ENCODE data around the gene PPFIBP1.

Gene PPFIBP1

GRCh38 chr12:27575090-27575761 lies 51.2 kb downstream of the PPFIBP1 start:
- Mint-ChIP-seq H3K27ac (no peak overlapping the region), H3K36me3 (ENCODE audit: low read depth) (peaks cover 12% of the 10 kb centered on the region), H3K27me3 (ENCODE audit: low read depth, poor library complexity) (peaks cover 2% of the 10 kb centered on the region), H3K9me3 (no peaks in the 10 kb centered on the region), H3K4me1 (no peaks in the 10 kb centered on the region), H3K4me3 (no peak overlapping the region)
- DNase-seq, result no peak
- no peak for TF ChIP-seq CTCF (IDR thresholded peaks at IDR 0.05)

GRCh38 chr12:27575762-27576118 lies 51.7 kb downstream of the PPFIBP1 start:
- TF ChIP-seq CTCF (IDR thresholded peaks at IDR 0.05), result no peak
- no peak for DNase-seq
- no peak overlapping the region for H3K4me3 Mint-ChIP-seq
- no peak overlapping the region for H3K27ac Mint-ChIP-seq
- H3K9me3 Mint-ChIP-seq, result no peaks in the 10 kb centered on the region
- H3K4me1 Mint-ChIP-seq, result no peaks in the 10 kb centered on the region
- H3K36me3 Mint-ChIP-seq (ENCODE audit: low read depth), result peaks cover 12% of the 10 kb centered on the region
- peaks cover 2% of the 10 kb centered on the region for H3K27me3 Mint-ChIP-seq (ENCODE audit: low read depth, poor library complexity)

GRCh38 chr12:27576667-27577347 lies 52.8 kb downstream of the PPFIBP1 start:
- no peak for DNase-seq
- Mint-ChIP-seq H3K4me3 (no peak overlapping the region), H3K4me1 (no peaks in the 10 kb centered on the region), H3K9me3 (no peaks in the 10 kb centered on the region), H3K36me3 (ENCODE audit: low read depth) (peaks cover 12% of the 10 kb centered on the region), H3K27me3 (ENCODE audit: low read depth, poor library complexity) (peaks cover 2% of the 10 kb centered on the region), H3K27ac (no peak overlapping the region)
- no peak for TF ChIP-seq CTCF (IDR thresholded peaks at IDR 0.05)

DNA sequence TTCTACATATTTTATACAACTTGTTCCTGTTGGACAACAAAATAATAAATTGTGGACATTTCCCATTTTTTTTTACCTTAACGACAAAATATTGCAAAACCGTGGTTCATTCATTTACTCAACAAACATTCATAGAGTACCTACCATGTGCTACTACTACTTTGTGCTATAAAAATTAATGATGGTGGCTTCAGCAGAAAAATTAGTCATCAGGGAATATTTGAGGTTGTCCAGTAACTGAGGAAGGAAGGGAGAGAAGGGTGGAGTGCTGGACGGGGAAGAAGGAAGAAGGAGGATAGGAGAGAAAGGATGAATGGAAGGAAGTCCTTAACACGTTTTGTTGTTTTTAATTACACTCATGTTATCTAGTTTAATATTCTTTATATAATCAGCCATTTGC lies 53.7 kb downstream of the PPFIBP1 start:
- Mint-ChIP-seq H3K4me1 (no peaks in the 10 kb centered on the region), H3K36me3 (ENCODE audit: low read depth) (peaks cover 12% of the 10 kb centered on the region), H3K9me3 (no peaks in the 10 kb centered on the region), H3K27me3 (ENCODE audit: low read depth, poor library complexity) (peaks cover 2% of the 10 kb centered on the region), H3K27ac (peak overlapping the region; percentile 1), H3K4me3 (no peak overlapping the region)
- TF ChIP-seq CTCF (IDR thresholded peaks at IDR 0.05), result no peak
- no peak for DNase-seq

GRCh38 chr12:27578689-27579372 lies 54.8 kb downstream of the PPFIBP1 start:
- H3K36me3 Mint-ChIP-seq (ENCODE audit: low read depth), result peaks cover 23% of the 10 kb centered on the region
- TF ChIP-seq CTCF (IDR thresholded peaks at IDR 0.05), result no peak
- H3K4me3 Mint-ChIP-seq, result no peak overlapping the region
- DNase-seq, result no peak
- no peaks in the 10 kb centered on the region for H3K4me1 Mint-ChIP-seq
- H3K9me3 Mint-ChIP-seq, result no peaks in the 10 kb centered on the region
- H3K27me3 Mint-ChIP-seq (ENCODE audit: low read depth, poor library complexity), result peaks cover 2% of the 10 kb centered on the region
- no peak overlapping the region for H3K27ac Mint-ChIP-seq
